ENCODE measurements around the gene LMX1B.

The LMX1B gene

DNA sequence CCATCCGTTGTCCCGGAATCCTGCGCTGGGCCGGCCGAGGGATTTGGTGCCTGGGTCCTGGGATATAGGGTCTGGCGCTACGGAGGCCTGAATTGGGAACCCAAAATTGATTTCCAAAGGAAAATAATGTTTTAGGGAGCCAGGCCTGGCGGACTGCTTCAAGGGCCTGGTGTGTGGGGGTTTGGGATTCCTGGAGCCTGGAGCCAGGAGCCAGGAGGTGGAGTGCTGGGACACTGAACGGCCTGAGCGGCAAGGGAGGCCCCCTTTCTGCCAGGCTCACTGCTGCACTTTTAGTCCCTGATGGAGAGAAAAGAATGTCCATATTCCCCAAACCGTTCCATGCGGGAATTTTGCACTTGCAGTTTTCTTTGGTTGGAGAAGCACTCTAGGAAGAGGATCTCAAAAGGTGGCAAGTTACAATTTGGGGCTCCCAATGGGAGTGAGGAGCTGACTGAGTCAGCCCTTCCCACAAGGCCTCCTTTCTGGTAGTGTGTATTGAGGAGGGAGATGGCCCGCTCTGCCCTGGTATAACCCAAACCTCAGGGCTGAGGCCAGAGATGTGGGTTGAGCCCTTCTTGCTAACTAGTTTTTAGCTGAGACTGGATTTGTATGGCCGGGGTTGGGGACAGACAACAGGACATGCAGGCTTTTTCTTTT lies 2.2 kb downstream of the LMX1B start:
- no peak overlapping the region for H3K4me3 Mint-ChIP-seq
- H3K27me3 Mint-ChIP-seq, result peaks cover 79% of the 10 kb centered on the region
- H3K36me3 Mint-ChIP-seq (ENCODE audit: insufficient read depth), result peaks cover 6% of the 10 kb centered on the region
- DNase-seq (ENCODE audit: low spot score in 2 of 2) (no peak), ATAC-seq (replicated peaks; ENCODE audit: extremely low read depth, poor library complexity, severe bottlenecking) (no peak)
- no peak overlapping the region for H3K27ac Mint-ChIP-seq (ENCODE audit: low read depth)
- no peaks in the 10 kb centered on the region for H3K9me3 Mint-ChIP-seq
- H3K4me1 Mint-ChIP-seq, result peaks cover 17% of the 10 kb centered on the region

DNA sequence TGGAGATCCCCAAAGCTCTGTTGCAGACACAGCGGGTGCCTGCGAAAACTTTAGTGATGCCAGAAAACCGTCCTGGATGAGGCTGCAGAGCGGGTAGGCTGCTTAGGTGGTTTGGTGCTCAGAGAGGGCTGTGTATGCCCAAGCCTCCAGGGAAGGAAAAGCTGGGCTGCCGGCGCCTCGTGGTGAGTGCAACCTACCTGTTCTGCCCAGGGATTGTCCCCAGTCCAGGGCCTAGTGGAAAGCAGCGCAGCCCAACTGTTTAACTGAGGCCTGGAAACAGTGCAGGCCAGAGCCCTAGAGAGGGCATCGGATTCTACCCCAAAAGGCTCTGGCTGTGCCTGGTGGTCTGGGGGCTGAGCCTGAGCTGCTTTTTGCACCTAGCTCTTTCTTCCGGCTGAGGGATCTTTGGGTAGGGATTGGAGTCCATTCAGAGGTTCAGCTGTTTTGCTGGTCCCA lies 2.8 kb downstream of the LMX1B start:
- peaks cover 3% of the 10 kb centered on the region for H3K36me3 Mint-ChIP-seq (ENCODE audit: insufficient read depth)
- no peaks in the 10 kb centered on the region for H3K9me3 Mint-ChIP-seq
- ATAC-seq (replicated peaks; ENCODE audit: extremely low read depth, poor library complexity, severe bottlenecking) (no peak), DNase-seq (ENCODE audit: low spot score in 2 of 2) (no peak)
- H3K27ac Mint-ChIP-seq (ENCODE audit: low read depth), result no peak overlapping the region
- H3K27me3 Mint-ChIP-seq, result peaks cover 79% of the 10 kb centered on the region
- no peak overlapping the region for H3K4me3 Mint-ChIP-seq
- peaks cover 12% of the 10 kb centered on the region for H3K4me1 Mint-ChIP-seq

DNA sequence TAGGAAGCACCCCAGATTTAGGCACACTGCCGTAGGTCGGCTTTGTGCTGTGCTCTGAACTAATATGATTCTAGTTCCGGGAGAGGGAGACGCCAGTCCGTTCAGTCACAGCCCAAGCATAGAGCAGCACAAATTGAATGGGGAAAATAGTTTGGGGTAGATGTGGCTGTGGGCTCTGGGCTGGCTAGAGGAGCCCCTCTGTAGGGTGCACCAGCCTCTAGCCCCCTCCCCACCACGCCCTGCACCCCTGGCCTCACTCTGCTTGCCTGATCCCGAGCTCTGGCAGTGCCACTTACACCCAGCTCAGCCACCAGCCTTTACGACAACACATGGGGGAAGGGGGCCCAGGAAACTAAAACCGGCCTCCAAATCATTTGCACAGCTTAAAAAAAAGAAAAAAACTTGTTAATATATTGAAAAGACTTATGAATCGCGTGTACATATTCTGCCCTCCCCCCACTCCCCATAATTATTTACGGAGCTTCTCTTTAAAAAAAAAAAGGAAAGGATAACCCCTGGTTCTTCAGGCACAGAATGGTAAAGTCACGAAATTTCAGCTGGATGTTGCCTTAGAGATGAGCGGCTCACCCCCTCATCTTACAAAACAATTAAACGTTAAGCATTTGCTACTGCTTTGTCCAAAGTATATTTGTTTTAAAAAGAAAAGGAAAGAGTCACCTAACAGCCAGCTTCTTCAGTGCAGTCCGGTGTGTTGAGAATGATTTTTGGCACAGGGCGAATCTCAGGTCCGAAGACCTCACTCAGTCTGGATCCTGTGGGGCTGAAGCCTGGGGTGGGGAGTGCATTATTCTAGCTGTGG lies 3.5 kb downstream of the LMX1B start:
- Mint-ChIP-seq H3K4me1 (peaks cover 5% of the 10 kb centered on the region), H3K4me3 (no peak overlapping the region), H3K27ac (ENCODE audit: low read depth) (no peak overlapping the region), H3K9me3 (no peaks in the 10 kb centered on the region), H3K27me3 (peaks cover 79% of the 10 kb centered on the region), H3K36me3 (ENCODE audit: insufficient read depth) (peaks cover 3% of the 10 kb centered on the region)
- DNase-seq (ENCODE audit: low spot score in 2 of 2) (no peak), ATAC-seq (replicated peaks; ENCODE audit: extremely low read depth, poor library complexity, severe bottlenecking) (no peak)

DNA sequence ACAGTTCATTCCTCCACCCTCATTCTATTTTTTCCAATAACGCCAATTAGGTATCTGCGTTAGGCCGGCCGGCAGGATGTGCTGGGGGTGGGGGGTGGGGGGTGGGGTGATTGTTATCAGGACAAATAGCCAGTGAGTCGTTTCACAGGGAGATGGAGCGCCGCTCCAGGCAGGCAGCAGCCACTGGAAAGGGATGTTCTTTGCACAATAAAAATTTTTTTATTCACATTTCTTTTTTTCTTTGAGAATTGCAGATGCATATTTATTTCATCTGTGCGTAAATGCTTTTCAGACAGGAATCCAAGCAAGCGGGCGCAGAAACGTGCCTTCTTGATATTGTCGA lies 4.1 kb downstream of the LMX1B start:
- no peak overlapping the region for H3K4me3 Mint-ChIP-seq
- H3K27me3 Mint-ChIP-seq, result peaks cover 82% of the 10 kb centered on the region
- ATAC-seq (replicated peaks; ENCODE audit: extremely low read depth, poor library complexity, severe bottlenecking) (no peak), DNase-seq (ENCODE audit: low spot score in 2 of 2) (no peak)
- H3K9me3 Mint-ChIP-seq, result no peaks in the 10 kb centered on the region
- peaks cover 5% of the 10 kb centered on the region for H3K4me1 Mint-ChIP-seq
- peaks cover 3% of the 10 kb centered on the region for H3K36me3 Mint-ChIP-seq (ENCODE audit: insufficient read depth)
- H3K27ac Mint-ChIP-seq (ENCODE audit: low read depth), result no peak overlapping the region

DNA sequence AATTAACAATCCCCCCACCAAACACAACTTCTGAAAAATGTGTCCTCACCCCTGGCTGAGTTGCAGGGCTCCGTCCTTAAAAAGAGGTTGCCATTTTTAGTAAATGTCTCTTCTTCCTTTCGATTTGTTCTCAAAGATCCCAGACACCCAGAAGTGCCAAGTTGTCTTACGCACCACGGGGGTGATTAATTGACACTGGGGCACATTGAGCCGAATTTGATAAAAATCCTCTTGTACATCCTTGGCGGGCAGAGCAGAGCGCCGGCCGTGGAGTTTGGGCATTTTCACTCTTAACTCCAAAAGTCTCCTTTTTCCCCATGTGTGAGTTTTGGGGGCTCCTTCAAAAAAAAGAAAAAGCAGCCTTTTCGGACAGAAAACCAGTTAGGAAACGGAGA lies 4.5 kb downstream of the LMX1B start:
- H3K9me3 Mint-ChIP-seq, result no peaks in the 10 kb centered on the region
- no peak for ATAC-seq (replicated peaks; ENCODE audit: extremely low read depth, poor library complexity, severe bottlenecking)
- no peak overlapping the region for H3K4me3 Mint-ChIP-seq
- peaks cover 3% of the 10 kb centered on the region for H3K36me3 Mint-ChIP-seq (ENCODE audit: insufficient read depth)
- no peak for DNase-seq (ENCODE audit: low spot score in 2 of 2)
- no peak overlapping the region for H3K27ac Mint-ChIP-seq (ENCODE audit: low read depth)
- H3K27me3 Mint-ChIP-seq, result peaks cover 86% of the 10 kb centered on the region
- H3K4me1 Mint-ChIP-seq, result peaks cover 5% of the 10 kb centered on the region

DNA sequence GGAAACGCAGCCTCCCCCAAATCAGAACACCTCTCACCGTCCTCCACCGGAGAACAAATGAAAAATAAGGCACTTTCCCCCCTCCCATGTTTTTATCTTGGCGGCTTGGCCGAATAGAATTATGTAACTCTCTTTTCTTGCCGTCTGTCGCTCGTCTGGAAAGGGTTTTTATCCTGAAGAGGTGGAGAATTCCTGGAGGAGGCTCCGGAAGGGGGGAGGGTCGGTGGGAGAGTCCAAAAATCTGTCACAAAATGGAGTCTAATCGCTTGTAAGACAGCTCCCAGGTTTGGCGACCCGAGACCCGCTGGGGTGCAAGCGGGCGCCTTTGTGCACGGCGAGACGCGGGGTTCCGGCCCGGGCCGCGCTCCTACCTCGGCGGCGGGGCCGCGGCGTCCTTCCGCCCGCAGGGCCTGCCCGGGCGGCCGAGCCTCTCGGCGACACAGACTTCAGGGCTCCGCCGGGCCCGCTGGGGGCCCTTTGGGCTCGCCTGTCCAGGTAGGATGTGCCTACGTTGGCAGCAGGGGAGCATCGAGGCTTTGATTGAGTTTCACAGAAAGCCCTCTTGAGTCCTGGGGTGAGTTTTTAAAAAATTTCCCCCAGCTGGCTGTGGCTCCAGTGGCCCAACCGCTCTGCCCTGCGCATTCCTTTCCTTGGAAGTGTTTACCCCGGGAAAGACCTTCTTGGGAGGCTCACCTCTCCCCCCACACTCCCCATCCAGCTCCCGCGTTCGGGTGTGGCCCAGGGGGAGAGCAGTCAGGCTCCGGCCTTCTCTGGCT lies 5.0 kb downstream of the LMX1B start:
- Mint-ChIP-seq H3K27ac (ENCODE audit: low read depth) (no peak overlapping the region), H3K9me3 (no peaks in the 10 kb centered on the region), H3K4me3 (no peak overlapping the region), H3K27me3 (peaks cover 91% of the 10 kb centered on the region), H3K36me3 (ENCODE audit: insufficient read depth) (peaks cover 5% of the 10 kb centered on the region), H3K4me1 (peaks cover 5% of the 10 kb centered on the region)
- no peak for ATAC-seq (replicated peaks; ENCODE audit: extremely low read depth, poor library complexity, severe bottlenecking)
- DNase-seq (ENCODE audit: low spot score in 2 of 2), result no peak

DNA sequence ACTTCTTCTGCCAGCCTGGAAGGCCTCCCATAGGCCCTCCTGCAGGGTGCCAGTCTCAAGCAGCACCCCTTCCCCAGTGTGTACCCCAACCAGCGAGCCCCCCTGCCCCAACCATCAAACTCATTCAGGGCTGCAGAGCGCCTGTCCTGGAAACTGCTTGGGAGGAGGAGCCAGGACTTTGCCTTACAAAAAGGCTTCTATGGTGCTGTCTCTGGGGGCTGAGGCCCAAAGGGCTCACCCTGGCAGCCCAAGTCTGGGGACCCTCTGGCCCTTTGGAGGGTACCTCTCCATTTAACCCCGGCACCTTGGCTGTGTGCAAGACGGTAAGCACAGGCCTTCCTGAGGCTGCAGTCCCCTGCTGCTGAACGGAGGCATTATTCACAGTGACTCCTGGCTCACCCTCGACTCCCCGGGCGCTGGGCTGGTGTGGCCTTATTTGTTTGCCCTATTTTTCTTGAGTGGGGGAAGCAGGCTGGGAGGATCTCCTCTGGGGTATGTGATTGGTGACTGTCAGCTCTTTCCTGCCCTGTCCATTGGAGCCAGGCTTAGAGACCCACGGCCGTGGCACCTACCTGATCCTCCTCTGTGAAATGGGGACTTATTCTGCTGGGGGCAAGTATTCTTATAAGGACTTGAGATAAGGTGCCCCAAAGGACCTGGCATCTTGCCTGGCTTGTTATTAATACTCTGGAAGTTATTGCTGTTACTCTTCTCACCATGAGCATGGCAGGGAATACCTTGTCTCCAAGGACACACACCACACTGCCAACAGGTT lies 5.8 kb downstream of the LMX1B start:
- Mint-ChIP-seq H3K27ac (ENCODE audit: low read depth) (no peak overlapping the region), H3K4me3 (no peak overlapping the region), H3K9me3 (no peaks in the 10 kb centered on the region), H3K4me1 (peaks cover 3% of the 10 kb centered on the region), H3K36me3 (ENCODE audit: insufficient read depth) (peaks cover 5% of the 10 kb centered on the region), H3K27me3 (peaks cover 93% of the 10 kb centered on the region)
- ATAC-seq (replicated peaks; ENCODE audit: extremely low read depth, poor library complexity, severe bottlenecking), result no peak
- DNase-seq (ENCODE audit: low spot score in 2 of 2), result no peak

DNA sequence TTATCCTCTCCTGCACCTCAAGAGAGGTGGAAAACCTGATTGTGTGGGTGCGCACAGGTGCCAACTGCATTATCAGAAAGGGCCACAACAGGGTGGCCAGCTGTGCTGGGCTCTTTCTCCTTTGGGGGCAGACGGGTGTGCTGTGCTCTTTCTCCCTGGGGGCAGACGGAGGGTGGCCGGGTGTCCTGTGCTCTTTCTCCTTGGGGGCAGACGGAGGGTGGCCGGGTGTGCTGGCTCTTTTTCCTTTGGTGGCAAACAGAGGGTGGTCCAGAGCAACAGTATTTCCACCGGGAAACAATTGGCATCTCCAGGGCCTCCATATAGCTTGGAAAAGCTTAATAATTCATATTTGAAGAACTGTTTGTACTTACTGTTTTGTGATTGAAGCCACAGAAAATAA lies 6.8 kb downstream of the LMX1B start:
- H3K4me1 Mint-ChIP-seq, result peaks cover 5% of the 10 kb centered on the region
- DNase-seq (ENCODE audit: low spot score in 2 of 2) (no peak), ATAC-seq (replicated peaks; ENCODE audit: extremely low read depth, poor library complexity, severe bottlenecking) (no peak)
- no peak overlapping the region for H3K27ac Mint-ChIP-seq (ENCODE audit: low read depth)
- H3K9me3 Mint-ChIP-seq, result no peaks in the 10 kb centered on the region
- H3K4me3 Mint-ChIP-seq, result no peak overlapping the region
- peaks cover 4% of the 10 kb centered on the region for H3K36me3 Mint-ChIP-seq (ENCODE audit: insufficient read depth)
- H3K27me3 Mint-ChIP-seq, result peaks cover 96% of the 10 kb centered on the region

DNA sequence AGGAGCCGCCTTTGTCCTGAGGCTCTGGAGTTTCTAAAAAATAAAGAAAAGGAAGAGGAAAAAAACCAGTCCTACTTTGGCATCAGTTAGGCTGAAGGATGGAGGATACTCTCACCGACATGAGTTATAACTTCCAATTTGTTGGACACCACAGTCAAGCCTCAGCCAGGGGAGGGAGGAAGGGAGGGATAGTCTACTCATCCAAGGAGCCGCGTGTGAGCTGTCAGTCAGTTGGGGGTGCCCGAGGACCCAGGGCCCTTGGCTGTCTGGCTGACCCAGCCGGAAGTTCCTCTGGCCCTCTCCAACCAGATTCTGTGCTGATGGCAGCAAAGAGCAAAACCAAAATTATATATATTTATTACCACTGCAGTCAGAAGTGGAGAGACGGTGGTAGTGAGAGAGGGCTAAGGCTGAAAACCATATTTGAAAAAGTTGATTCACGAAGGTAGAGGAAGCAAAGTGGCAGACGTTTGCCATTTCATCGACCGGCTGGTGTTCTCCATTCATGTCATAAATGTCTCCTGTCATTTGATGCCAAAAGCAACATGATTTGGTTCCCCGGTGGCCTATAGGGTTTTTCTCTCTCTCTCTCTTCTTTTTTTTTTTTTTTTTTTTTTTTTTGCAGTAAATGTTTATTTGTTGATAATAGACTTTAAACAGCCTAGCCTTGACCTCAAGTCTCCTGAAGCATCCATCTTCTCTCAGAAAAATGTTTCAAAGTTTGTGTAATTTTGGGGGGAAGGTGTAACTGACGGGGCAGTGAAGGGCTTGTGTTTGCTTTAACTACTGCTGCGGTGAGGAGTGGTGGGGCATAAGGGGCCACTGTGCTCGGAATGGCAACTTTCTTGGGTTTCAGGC lies 7.6 kb downstream of the LMX1B start:
- Mint-ChIP-seq H3K27me3 (peaks cover 96% of the 10 kb centered on the region), H3K4me3 (no peak overlapping the region), H3K9me3 (no peaks in the 10 kb centered on the region), H3K36me3 (ENCODE audit: insufficient read depth) (peaks cover 6% of the 10 kb centered on the region), H3K27ac (ENCODE audit: low read depth) (no peak overlapping the region), H3K4me1 (peaks cover 11% of the 10 kb centered on the region)
- ATAC-seq (replicated peaks; ENCODE audit: extremely low read depth, poor library complexity, severe bottlenecking), result no peak
- DNase-seq (ENCODE audit: low spot score in 2 of 2), result no peak

DNA sequence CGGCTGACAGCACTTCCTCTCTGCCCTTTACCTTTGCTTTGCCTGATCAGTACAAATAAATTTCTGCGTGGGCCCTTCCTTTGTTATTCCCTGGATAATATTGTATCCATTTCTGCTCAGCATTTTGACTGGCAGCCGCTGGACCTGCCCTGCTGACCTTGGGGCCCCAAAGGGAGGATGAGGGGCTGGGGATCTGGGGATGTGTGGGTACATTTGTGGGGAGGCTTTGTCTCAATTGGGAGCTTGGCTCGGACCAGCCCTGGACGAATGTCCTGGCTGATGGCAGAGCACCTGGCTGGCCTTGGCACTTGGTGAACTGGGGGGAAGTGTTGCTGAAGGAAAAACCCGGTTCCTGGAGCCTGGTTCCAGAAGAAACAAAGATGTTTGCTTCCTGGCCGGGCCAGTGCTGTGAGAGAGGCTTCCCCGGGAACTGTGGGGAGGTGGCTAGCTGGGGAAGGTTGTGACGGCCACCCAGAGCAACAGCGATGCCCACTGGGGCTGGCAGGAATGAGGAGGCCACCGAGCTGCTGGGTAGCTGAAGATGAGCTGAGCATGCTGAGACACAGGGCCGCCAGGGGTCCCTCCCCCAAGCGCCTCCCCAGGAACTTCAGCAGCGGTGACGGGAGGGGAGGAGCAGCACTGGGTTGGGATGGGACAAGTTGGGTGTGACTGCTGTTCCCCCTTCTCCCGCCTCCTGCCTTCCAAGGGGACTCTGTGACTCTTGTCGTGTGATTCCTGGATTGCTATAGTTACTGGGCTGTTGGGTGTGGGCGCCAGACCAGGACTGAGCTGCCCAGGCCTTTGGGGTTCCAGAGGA lies 8.4 kb downstream of the LMX1B start:
- Mint-ChIP-seq H3K27me3 (peaks cover 96% of the 10 kb centered on the region), H3K27ac (ENCODE audit: low read depth) (no peak overlapping the region), H3K4me1 (peaks cover 13% of the 10 kb centered on the region), H3K4me3 (no peak overlapping the region), H3K9me3 (no peaks in the 10 kb centered on the region), H3K36me3 (ENCODE audit: insufficient read depth) (peaks cover 6% of the 10 kb centered on the region)
- no peak for DNase-seq (ENCODE audit: low spot score in 2 of 2)
- ATAC-seq (replicated peaks; ENCODE audit: extremely low read depth, poor library complexity, severe bottlenecking), result no peak

DNA sequence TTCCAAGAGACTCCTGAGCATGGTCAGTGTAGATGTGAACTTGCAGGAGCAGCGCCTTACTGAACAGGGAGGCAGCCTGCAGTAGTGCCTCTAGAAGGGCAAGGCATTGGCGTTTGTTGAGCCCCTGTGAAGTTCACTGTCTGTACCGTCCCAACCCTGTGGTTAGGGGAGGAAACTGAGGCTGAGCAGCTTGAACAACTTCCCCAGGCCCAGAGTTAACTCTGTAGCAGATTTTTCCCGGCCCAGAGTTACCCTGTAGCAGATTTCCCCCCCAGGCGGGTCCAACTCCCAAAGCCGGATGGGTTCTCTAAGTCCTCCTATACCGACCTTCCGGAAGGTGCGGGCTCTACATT lies 9.6 kb downstream of the LMX1B start:
- no peak for ATAC-seq (replicated peaks; ENCODE audit: extremely low read depth, poor library complexity, severe bottlenecking)
- Mint-ChIP-seq H3K36me3 (ENCODE audit: insufficient read depth) (peaks cover 8% of the 10 kb centered on the region), H3K27me3 (peaks cover 99% of the 10 kb centered on the region), H3K9me3 (no peaks in the 10 kb centered on the region), H3K27ac (ENCODE audit: low read depth) (no peak overlapping the region), H3K4me1 (peaks cover 13% of the 10 kb centered on the region), H3K4me3 (no peak overlapping the region)
- DNase-seq (ENCODE audit: low spot score in 2 of 2), result no peak

All from central memory CD8-positive, alpha-beta T cell (primary cell).